Measurements from ENCODE around the gene CACNA2D3.

Gene CACNA2D3

DNA sequence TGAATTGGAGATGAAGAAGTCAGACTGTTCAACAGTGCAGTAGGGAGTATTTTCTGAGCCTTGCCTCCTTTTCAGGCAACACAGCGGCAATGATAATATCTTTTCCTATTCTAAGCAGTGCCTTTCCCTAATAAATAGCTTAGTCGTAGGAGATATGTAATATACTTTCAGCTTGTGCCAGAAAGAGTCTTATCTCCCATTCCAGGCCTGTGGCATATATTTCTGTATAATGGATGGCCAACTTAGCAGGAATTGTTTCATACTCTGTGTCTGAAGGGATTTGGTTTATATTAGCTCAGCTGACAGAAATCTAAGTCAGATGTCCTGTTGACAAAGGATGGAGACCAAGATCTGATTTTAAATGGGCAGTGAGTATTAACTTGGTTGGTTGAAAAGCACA is 397.1 kb downstream of the CACNA2D3 start:
- TF ChIP-seq EZH2phosphoT487 (conservative IDR thresholded peaks at IDR 0.05; ENCODE audit: low read length) = no peak
- no peak for TF ChIP-seq CTCF (IDR thresholded peaks at IDR 0.05; ENCODE audit: insufficient read depth, low read length, poor library complexity, severe bottlenecking)
- Histone ChIP-seq H3K27ac (ENCODE audit: low read depth, low read length) (no peak overlapping the region), H3K79me2 (ENCODE audit: insufficient read depth, low read length) (no peaks in the 10 kb centered on the region), H3K4me3 (ENCODE audit: insufficient read depth, low read length, poor library complexity, severe bottlenecking) (no peak overlapping the region), H3K36me3 (ENCODE audit: low read length) (no peaks in the 10 kb centered on the region), H3K9ac (ENCODE audit: low read length) (no peak overlapping the region), H4K20me1 (ENCODE audit: low read depth, low read length) (no peaks in the 10 kb centered on the region), H3K4me2 (ENCODE audit: low read depth, low read length, poor library complexity, severe bottlenecking) (no peak overlapping the region), H3K9me2 (replicated peaks; ENCODE audit: insufficient read depth, low read length) (no peaks in the 10 kb centered on the region; the same call in 1 of the 2 replicates), H3K9me3 (ENCODE audit: insufficient read depth, low read length) (no peaks in the 10 kb centered on the region), H3F3A (ENCODE audit: insufficient read depth) (no peaks in the 10 kb centered on the region), H3K27me3 (ENCODE audit: low read length) (no peaks in the 10 kb centered on the region), H2AFZ (ENCODE audit: low read depth, low read length, severe bottlenecking) (no peak overlapping the region)

DNA sequence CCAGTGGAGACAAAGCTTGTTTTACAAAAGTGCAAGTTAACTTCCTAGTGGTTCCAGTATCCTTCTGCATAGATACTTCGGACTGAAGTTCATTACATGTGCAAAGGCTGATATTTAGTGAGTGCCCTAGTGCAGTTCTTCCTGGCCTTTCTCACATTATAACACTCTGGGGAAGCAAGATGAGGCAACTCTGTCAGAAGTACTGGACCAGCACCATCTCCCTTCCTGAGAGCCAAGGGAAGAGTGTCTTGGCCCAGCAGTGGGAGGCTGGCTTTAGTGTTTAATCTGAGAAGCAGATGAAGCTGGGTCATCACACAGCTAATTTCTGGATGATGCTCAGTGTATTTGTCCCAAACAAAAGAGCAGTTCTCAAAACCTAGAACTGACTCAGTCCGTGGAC is 397.7 kb downstream of the CACNA2D3 start:
- Histone ChIP-seq H3K27me3 (ENCODE audit: low read length) (no peaks in the 10 kb centered on the region), H3K36me3 (ENCODE audit: low read length) (no peaks in the 10 kb centered on the region), H3K4me3 (ENCODE audit: insufficient read depth, low read length, poor library complexity, severe bottlenecking) (no peak overlapping the region), H4K20me1 (ENCODE audit: low read depth, low read length) (no peaks in the 10 kb centered on the region), H2AFZ (ENCODE audit: low read depth, low read length, severe bottlenecking) (no peak overlapping the region), H3K27ac (ENCODE audit: low read depth, low read length) (no peak overlapping the region), H3K9ac (ENCODE audit: low read length) (no peak overlapping the region), H3K4me2 (ENCODE audit: low read depth, low read length, poor library complexity, severe bottlenecking) (no peak overlapping the region), H3K9me3 (ENCODE audit: insufficient read depth, low read length) (no peaks in the 10 kb centered on the region), H3F3A (ENCODE audit: insufficient read depth) (no peaks in the 10 kb centered on the region), H3K79me2 (ENCODE audit: insufficient read depth, low read length) (no peaks in the 10 kb centered on the region), H3K9me2 (replicated peaks; ENCODE audit: insufficient read depth, low read length) (no peaks in the 10 kb centered on the region; the same call in 1 of the 2 replicates)
- TF ChIP-seq EZH2phosphoT487 (conservative IDR thresholded peaks at IDR 0.05; ENCODE audit: low read length) = no peak
- no peak for TF ChIP-seq CTCF (IDR thresholded peaks at IDR 0.05; ENCODE audit: insufficient read depth, low read length, poor library complexity, severe bottlenecking)

DNA sequence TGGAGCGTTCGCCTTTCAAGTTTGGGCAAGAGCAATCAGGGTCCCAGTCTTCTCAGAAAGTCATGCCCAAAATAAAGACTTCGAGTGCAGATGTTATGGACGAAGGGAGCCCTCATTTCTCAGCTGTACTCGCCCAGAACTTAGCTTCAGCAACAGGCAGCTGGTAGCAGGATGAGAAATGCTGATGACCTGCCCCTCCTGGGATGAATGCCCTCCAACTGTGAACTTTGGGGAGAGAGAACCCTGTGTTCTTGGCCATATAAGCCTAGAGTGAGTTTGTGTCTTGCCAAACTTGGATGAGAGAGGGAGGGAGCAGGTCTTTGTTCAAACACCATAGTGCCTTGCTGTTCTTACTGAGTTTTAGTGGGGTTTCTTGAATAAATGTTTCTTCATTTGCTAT is 405.2 kb downstream of the CACNA2D3 start:
- Histone ChIP-seq H3K27ac (ENCODE audit: low read depth, low read length) (no peak overlapping the region), H3K79me2 (ENCODE audit: insufficient read depth, low read length) (no peaks in the 10 kb centered on the region), H2AFZ (ENCODE audit: low read depth, low read length, severe bottlenecking) (no peak overlapping the region), H3K27me3 (ENCODE audit: low read length) (no peaks in the 10 kb centered on the region), H3K9me3 (ENCODE audit: insufficient read depth, low read length) (no peaks in the 10 kb centered on the region), H3F3A (ENCODE audit: insufficient read depth) (no peaks in the 10 kb centered on the region), H4K20me1 (ENCODE audit: low read depth, low read length) (no peaks in the 10 kb centered on the region), H3K9ac (ENCODE audit: low read length) (no peak overlapping the region), H3K4me2 (ENCODE audit: low read depth, low read length, poor library complexity, severe bottlenecking) (no peak overlapping the region), H3K36me3 (ENCODE audit: low read length) (no peaks in the 10 kb centered on the region), H3K4me3 (ENCODE audit: insufficient read depth, low read length, poor library complexity, severe bottlenecking) (no peak overlapping the region), H3K9me2 (replicated peaks; ENCODE audit: insufficient read depth, low read length) (no peaks in the 10 kb centered on the region)
- TF ChIP-seq EZH2phosphoT487 (conservative IDR thresholded peaks at IDR 0.05; ENCODE audit: low read length) (no peak), CTCF (IDR thresholded peaks at IDR 0.05; ENCODE audit: insufficient read depth, low read length, poor library complexity, severe bottlenecking) (no peak)

Data from SU-DHL-6 (cell line).